Omental fat pad (tissue), 4 donors: Measurements from ENCODE around the gene SLC6A15. TPM values are rescaled to one million over a fixed set of nuclear protein-coding genes. Genes with fewer than 3 reads are reported as not detected.

ENCODE experiments used
- ATAC-seq: fragments of 150-250 bp; one replicate; pipeline ENCODE4 v1.9.1; 2016; ENCODE audit warnings: mild to moderate bottlenecking, moderate library complexity; ENCODE audit not compliant: low FRiP score
- DNase-seq: peaks from one replicate; pipeline ENCODE4 v3.0.0-alpha.2; 2019; ENCODE audit warnings: low spot score
- CTCF ChIP-seq, 3 donors: fragments of 450-650 bp; IDR thresholded peaks; one replicate each; pipeline ENCODE4 v1.5.1; 2016 to 2017; ENCODE audit warnings: antibody characterized with exemption in 3 of 3, mild to moderate bottlenecking in 3 of 3, moderate library complexity in 2 of 3
- total RNA-seq, 4 donors: library from RNA; depleted of rRNA; stranded (reverse); fragments of >200 nt; gene quantifications; one replicate each; pipeline ENCODE4 v1.1.0, GENCODE V29; 2016

Gene SLC6A15
- total RNA-seq, 4 donors from 2014 or later: 0.95 TPM; not detected in 3

GRCh38 chr12:84911271-84912197 lies 1.1 kb downstream of the SLC6A15 start:
- no peak for TF ChIP-seq CTCF (IDR thresholded peaks at IDR 0.05)
- peak; percentile 76 for ATAC-seq
- DNase-seq: no peak

DNA sequence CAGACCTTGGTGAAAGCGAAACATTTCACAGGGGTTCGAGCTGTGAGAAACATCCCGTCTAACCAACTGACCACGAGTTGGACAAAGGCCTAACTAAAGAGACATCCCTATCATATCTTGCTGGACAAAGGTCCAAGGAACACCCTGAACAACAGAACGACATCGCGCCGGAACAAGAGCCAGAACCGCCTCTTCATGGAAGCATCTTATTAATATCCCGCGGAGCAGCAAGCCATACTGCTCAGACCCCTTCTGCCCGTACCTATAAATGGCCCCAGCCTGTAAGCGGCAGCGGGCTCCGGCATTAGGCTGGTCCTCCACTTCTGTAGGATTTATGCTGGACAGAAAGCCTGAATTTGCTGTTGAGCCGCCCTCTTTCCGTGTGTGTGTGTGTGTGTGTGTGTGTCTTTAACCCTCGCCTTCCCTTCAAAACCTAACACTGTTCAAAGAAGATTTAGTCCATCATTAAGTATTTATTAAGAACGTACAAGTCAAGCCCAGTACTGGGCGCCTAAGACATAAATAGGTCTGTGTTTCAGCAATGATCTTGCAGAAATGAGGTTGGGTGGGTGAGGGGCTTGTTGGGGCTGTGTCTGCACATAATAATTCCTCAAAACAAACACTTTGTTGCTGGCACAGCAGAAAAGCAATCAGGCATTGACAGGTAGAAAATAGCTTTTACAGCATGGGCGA lies 1.9 kb downstream of the SLC6A15 start:
- ATAC-seq (no peak), DNase-seq (no peak)
- TF ChIP-seq CTCF (IDR thresholded peaks at IDR 0.05): no peak

DNA sequence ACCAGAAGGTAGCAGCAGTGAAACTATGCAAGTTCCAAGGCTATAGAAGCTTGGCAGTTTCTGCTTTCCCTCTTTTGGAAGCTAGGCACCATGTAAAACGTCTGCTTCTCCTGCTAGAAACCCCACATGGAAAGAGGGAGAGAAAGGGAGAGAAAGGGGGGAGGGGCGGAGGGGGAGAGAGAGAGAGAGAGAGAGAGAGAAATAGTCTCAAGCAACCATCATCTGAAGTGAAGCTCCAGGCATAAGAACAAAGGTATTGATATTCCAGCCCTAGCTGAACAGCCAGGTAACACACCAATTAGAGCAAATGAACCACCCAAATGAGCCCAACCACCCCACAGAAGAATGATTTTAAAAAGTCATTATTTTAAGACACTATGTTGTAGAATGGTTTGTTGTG lies 8.5 kb downstream of the SLC6A15 start:
- DNase-seq: no peak
- no peak for TF ChIP-seq CTCF (IDR thresholded peaks at IDR 0.05)
- no peak for ATAC-seq

DNA sequence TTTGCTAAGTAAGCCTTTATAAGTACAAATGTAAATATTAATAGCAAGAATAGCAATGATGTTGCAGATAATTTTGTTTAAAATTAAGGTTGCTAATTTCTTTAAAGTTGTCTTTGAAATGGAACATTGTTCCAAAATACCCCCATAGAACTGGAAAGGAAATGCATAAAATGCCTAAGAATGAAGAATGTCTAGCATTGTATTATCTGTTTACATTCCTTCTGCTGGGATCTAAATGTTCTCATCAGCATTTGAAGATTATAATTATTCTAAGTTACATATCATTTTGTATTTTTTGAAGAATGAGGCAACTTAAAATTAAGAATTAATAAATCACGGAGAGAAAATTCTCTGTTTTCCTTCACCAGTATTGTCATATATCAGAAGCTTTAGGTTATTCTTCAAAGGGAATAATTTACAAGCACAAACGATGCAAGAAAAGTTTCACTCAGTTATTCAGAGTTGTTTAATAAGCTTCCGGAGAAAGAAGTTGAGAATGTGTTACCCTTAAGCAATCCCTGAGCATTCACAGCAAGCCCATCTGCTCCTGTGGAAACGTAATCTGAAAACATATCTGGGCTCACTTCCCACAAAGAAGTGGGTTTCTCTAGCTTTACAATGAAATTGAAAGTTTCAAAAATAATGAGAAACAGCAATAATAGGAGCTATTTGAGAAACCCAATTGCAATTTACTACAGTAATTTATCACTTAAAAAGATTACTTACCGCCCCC lies 21.3 kb downstream of the SLC6A15 start:
- DNase-seq: no peak
- TF ChIP-seq CTCF (IDR thresholded peaks at IDR 0.05): no peak
- ATAC-seq: no peak

- no peak for DNase-seq
- TF ChIP-seq CTCF (IDR thresholded peaks at IDR 0.05): no peak
- no peak for ATAC-seq
Measured at GRCh38 chr12:84889818-84890217, 22.8 kb downstream of the SLC6A15 start.

DNA sequence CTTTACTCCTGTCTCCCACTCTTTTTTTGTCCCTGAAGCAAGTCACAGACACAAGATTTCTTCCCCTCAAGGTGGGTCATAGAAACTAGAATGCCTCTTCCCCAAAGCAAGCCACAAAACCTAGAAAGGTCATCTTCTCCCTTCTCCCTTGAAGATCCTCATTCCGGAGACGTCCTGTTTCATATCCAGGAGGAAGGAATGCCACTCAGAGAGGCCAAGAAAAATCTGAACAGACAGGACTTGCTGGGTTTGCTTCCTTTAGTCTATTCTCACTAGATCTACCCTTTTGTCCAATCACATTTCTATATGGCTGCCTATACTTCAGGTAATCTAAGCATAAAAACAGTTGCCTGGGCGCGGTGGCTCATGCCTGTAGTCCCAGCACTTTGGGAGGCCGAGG lies 23.7 kb downstream of the SLC6A15 start:
- DNase-seq (no peak), ATAC-seq (no peak)
- no peak for TF ChIP-seq CTCF (IDR thresholded peaks at IDR 0.05)
